ENCODE results near the gene ALOX5AP.
A peak's percentile ranks its signal among the peaks of the same experiment; 100 is the strongest.

Gene ALOX5AP

DNA sequence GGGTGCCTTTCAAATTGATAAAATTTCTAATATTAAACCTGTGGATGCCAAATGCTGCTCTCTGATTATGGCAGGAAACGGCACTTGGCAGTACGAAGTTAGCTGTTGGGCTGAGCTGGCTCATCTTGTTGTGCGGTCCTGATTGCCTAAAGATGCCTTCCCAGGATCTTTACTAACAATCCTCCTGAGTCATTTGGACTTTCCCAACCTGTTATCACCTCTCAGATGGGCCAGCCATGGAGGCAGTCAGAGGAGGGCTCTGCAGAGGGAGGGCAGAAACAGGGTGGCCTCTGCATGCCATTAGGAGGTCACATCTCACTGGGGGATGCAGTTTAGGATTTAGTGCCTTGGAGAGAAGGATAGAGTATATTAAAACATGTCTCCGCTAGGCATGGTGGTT, 27.3 kb downstream of the ALOX5AP start:
- peak; percentile 66 for DNase-seq (ENCODE audit: low read depth)

DNA sequence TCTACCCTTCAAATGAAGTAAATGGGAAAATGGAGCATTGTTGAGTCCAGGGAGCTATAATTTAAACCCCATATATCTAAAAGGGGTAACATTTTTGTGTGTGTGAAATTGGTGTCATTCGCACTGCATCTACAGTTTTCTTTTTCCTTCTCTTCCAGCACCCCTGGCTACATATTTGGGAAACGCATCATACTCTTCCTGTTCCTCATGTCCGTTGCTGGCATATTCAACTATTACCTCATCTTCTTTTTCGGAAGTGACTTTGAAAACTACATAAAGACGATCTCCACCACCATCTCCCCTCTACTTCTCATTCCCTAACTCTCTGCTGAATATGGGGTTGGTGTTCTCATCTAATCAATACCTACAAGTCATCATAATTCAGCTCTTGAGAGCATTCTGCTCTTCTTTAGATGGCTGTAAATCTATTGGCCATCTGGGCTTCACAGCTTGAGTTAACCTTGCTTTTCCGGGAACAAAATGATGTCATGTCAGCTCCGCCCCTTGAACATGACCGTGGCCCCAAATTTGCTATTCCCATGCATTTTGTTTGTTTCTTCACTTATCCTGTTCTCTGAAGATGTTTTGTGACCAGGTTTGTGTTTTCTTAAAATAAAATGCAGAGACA, 28.6 kb downstream of the ALOX5AP start:
- no peak for DNase-seq (ENCODE audit: low read depth)

DNA sequence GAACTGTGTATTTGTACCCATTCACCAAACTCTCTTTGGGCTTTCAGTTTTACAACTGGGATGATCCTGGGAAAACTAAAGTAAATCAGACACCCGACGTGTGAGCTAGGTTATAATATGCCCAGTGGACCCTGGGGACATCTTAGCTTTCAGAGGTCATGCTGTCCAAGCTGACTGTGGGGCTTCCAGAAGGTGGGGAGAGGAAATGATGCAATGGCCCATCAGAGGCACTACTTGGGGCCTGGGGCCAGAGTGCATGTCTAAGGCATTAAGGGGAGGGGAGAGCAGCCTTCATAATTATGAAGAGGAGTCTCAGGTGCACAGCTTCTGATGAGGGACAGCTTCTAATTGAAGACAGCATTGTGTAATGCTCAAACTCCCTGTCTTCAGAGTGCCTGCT, 30.9 kb downstream of the ALOX5AP start:
- no peak for DNase-seq (ENCODE audit: low read depth)

DNA sequence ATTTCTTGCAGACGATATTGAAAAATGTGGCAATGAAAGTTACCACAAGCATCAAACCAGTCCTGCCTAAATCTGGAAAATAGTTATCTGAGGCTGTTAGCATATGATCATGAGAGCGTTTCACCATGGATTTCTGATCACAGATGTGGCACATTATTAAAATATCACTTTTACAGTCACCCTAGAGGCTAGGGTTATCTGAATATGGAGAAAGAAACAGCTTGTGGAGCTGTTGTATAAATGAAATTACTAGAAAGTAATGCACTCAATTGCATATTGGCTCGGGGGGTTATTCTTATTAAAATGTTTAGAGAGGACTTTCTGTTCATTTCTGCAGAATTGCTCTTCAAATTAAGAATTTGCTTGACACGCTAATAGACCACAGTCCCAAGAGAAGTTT, 35.6 kb downstream of the ALOX5AP start:
- DNase-seq (ENCODE audit: low read depth), result no peak

DNA sequence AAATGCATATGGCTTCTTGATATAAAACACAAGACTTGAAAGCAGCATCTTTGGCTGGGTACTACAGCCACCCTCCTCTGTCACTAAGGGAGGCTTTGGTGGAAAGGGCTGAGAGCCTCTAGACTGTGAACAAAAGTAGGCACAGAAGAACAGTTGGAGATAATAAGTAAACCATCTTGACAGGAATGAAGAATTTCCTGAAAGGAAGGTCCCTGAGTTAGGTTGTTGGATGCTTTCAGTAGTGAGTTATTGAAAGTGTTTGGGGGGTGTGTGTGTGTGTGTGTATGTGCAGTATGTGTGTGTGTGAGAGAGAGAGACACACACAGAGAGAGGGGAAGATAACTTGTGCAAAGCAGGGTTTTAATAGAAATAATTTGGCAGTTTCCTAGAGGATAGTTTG, 38.2 kb downstream of the ALOX5AP start:
- no peak for DNase-seq (ENCODE audit: low read depth)

DNA sequence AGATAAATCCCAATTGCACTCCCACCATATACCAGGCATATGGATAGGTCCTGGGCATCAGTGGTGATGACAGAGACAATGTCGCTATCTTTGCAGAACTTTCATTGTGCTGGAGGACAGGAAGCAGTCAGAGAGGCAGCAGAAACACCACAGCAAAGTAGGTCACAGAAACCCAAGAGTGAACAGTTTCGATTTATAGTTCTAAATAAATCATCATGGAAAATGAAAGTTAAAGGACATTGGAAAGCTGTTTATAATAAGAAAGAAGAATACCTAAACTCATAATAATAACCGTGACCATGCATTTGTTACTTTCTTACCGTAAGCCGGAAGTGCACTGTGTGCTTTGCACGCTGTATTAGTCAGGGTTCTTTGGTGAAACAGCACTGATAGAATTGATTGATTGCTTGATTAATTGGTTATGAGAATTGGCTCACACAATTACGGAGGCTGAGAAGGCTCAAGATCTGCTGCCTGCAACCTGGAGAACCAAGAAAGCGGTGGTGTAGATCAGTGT, 38.9 kb downstream of the ALOX5AP start:
- DNase-seq (ENCODE audit: low read depth), result no peak

DNA sequence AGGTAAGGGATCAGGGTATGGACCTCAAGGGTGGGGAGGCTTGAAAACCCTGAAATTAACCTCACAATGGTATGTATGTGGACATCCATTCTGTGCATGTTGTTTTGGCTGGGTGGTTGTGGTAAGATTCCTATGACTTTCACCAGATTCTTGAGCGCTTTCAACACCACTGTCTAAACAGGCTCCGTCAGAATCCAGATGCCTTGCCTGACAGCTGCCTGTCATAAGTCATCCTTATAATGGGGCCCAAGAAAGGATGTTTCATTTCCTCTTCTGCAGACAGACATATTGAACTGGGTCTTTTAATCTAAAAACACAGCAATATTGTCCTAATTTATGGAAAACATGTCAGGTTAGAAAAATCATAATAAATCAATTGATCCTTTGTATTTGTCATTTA, 41.3 kb downstream of the ALOX5AP start:
- peak; percentile 59 for DNase-seq (ENCODE audit: low read depth)

DNA sequence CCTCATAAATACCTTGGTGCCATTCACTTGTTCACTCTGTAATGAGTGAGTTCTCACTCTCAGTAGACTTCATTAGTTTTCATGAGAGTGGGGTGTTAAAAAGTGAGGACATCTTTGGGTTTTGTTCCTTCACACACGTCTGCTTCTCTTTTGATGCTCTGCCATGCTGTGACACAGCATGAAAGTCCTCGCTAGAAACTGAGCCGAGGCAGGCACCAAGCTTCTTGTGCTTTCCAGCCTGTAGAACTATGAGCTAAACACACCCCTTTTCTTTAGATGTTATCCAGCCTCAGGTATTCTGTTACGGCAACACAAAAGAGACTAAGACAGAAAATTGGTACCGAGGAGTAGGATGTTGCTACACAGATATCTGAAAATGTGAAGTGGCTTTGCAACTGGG, 43.7 kb downstream of the ALOX5AP start:
- DNase-seq (ENCODE audit: low read depth), result no peak

DNA sequence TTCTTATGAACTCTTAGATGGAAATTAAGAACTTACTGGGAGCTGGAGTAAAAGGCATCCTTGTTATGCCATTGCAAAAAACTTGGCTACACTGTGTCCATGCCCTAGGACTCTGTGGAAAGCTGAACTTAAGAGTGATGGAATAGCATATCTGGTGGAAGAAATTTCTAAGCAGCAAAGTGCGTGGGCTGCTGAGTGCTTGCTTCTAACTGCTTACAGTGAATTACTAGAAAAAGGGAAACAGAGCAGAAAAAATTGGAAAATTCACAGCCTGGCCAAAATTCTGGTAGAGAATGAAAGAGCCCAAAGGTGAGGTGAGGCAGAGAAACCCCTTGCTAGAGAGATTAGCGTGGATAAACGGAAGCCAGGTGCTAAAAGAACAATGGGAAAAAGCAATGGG, 44.3 kb downstream of the ALOX5AP start:
- no peak for DNase-seq (ENCODE audit: low read depth)

DNA sequence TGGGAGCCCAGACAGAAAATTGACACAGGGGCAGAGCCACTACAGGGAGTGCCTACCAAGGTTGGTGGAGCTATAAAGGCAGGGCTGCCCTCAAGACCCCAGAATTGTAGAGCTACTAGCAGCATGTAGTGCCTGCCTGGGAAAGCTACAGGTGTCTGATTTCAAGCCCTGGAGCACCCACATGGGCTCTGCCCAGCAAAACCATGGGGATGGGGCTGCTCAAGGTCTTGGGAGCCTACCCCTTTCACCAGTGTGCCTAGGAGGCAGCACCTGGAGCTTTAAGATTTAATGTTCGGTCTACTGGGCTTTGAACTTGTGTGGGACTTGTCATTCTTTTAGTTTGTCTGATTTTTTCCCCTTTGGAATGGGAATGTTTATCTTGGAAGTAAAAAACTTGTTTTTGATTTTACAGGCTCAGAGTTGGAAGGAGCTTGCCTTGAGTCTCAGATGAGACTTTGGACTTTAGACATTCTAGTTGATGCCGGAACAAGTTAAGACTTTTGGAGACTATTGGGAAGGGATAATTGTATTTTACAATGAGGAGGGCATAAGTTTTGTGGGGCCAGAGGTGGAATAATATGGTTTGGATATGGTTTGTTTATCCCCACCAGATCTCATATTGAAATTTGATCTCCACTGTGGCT, 45.1 kb downstream of the ALOX5AP start:
- DNase-seq (ENCODE audit: low read depth), result no peak

DNA sequence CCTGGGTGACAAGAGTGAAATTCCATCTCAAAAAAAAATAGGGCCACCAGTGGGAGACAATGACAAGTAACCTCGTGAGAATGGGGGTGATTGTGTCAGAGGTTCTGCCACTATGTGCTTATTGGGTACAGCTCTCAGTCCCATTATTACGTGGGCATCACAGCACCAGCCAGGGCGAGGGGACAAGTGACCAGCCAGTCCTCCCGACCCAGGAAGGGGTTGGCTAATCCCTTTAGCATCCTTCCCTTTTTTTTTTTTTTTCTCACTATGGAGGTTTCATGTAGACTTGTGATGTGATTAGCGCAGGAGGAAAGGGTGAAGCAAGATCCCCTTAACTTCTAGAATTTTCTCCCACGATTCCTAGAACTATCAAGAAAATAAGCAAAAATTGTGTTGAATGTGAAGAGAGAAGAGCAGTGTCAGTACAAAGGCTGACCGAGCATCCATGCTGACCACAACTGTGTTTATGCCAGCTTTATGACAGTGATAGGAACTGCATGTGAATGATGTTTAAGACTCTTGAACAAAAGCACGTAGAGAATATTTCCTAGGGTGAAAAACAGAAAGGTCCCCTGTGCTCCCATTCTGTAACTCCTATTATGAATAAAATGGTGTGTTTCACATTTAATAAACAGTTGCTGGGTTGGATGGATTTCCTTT, 50.0 kb downstream of the ALOX5AP start:
- peak; percentile 67 for DNase-seq (ENCODE audit: low read depth)

DNA sequence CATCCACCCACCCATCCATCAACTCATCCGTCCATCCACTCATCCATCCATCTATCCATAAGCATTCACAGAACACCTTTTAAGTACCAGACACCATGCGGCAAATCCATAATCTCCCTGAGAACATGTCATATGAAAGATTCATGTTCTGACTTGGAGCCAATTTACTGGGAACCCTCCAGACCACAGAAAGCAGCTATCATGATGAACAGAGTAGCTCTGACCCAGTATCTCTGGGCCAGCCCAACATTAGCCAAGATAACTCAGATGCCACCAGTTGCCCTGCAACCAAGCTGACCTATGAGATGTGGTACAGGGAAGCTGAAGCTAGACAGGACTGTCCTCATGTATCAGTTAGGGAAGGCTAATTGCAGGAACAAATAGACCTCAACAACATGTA, 51.3 kb downstream of the ALOX5AP start:
- DNase-seq (ENCODE audit: low read depth), result peak; percentile 56

DNA sequence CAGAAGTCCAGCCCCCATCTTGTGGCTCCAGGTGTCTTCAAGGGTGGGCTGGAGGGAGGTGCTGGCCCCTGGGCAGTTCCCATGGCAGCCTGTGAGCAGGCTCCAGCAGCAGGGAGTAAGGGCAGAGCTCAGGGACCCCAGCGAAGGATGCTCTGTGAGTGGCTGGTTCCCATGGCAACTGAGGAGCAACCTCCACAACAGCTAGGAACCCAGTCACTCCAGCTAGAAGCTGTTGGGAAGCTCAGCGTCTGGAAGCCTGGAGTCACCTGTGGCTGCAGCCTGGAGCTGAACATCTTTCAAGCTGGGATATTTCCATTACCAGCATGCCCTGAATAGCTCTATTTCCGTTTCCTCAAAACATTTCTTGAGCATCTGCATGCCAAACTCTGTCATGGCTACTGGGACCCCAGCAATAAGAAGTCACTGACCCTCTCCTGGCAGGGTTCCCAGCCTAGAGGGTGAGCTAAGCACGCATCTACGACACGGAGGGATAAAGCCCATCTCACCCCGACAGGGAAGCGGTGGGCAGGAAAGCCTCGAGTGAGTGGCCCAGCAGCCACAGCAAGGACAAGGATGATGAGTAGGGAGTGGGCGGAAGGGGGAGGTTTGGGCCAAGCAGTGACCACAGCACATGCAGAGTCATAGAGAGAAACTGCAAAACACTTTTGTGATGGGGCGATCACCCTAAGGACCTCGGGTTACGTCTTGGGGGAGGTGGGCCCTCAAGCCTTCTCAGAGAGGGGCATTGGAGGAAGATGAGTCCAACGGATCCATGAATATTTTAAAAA, 52.6 kb downstream of the ALOX5AP start:
- DNase-seq (ENCODE audit: low read depth), result no peak

DNA sequence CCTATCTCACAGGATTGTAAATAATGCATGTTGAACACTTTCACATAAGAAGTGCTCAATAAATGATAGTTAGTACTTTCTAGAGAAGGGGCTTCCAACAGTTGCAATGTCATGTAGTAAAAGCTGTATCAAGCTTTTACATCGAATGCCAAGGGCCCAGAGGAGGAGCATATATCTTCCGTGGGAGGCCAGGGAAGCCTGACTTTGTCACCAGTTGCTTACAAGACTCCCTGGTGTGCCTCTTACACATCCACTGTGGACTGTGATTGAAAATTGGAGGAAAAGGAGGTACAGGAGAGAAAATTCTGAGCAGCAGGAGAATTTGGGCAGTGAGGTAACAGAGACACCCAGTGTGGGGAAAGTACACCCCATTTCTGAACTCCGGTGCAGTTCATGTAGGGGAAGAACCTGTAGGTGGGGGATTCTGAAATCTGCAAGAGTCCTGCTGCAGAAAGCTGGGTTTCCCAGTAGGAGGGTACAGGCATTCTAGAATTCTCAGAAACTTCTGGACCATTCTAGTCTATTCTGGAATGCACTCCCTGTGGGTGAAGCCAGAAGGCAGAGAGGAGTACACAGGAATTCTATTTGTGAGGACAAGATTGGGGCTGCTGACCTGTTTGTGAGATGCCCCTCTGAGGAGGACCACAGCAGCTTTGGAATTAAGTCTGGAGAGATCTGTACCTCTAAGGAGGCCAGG, 54.0 kb downstream of the ALOX5AP start:
- no peak for DNase-seq (ENCODE audit: low read depth)

DNA sequence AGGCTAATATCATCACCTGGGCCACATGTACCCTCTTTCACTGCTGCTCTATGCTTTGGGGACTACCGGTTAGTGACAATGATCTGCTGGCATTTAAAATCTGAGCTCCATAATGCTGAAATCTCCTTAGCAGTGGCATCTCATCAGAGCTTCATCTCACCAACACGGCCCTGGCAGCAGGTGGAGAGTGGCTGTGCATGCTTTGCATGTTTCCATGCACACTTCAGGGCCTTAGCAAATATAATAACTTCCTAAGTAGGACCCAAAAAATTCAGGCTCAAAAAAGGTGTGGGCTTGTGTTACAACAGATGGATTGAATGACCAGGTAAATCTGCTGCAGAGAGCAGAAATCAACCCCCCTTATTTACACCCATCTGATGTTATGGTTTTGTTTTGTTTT, 55.2 kb downstream of the ALOX5AP start:
- no peak for DNase-seq (ENCODE audit: low read depth)

DNA sequence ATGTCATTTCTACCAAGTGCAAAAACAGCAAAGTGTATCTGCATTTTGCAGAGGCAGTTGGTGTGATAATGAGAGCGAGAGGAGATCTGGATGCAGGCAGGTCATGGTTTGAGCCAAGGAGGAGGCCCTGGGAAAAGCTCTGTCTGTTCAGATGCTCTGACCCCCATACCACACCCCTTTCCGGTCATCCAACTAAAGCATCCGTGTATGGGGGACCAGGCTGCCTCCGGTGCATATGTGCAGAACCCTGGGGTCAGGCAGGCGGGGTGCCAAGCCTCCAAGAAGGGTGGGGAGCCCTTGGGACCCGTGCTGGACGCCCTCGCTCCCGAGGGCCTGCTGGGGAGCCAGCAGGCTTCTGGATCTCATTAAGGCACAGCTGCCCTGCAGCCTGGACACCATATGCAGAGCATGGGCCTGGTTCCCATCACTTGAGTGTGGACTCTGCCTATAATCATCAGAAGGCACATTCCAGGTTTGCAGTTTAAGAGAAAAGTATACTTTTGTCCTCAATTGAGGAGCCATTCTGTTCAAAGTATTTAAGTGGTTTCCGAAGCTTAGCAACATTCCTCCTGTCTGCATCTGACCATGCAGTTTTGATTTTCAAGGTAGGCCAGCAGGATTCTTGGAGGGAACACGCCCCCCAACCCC, 56.1 kb downstream of the ALOX5AP start:
- DNase-seq (ENCODE audit: low read depth), result no peak

DNA sequence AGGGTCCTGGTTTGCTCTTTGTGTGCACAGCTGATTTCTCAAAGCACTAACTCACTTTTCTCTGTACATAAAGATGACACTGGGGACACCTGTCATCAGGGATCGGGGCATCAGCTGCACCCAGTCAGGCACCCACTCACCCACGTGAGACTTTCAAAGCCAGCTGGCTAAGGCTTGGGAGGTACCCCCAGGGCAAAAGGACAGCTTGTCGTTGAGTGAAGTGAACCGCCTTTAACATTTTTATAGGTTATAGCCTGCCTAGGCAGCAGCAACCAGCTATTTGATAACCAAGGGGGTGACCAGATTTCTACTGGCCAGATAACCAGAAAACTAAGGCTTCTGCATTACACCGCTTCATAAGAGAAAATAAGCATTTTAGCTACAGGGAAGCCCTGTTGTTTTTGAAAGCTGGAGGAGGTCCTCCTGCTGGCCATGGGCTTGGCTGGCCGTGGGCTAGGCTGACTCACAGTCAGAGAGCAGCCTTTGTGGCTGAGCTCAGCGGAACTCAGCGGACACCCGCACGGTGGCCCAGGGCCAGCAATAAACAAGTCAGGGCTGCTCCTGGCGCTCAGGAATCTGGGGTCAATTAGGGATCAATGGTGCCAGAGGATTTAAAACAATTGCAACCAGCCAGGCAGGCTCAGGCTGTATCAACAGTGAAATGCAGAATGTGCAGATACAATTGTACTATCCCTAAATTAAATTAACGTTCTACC, 57.1 kb downstream of the ALOX5AP start:
- DNase-seq (ENCODE audit: low read depth), result peak; percentile 86

DNA sequence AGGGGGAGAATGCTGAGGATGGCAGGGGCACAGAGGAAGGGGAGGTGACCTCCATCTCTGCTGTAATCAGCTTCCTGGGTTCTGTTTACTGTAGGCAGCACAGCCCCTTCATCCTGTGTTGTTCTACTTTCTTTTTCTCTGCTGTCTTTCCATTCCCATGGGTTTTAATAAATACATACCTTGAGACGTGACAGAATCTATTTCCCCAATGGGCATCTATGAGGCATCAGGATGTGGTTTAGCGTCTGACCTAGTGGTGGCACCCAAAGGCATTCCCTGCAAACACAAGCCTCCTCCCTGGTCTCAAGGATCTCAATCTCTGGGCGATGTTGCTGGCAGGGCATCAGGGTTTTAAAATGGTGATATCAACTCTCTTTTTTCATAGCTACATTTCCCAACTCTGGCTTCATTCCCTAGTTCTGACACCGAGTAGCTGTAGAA, 60.8 kb downstream of the ALOX5AP start:
- peak; percentile 94 for DNase-seq (ENCODE audit: low read depth)

DNA sequence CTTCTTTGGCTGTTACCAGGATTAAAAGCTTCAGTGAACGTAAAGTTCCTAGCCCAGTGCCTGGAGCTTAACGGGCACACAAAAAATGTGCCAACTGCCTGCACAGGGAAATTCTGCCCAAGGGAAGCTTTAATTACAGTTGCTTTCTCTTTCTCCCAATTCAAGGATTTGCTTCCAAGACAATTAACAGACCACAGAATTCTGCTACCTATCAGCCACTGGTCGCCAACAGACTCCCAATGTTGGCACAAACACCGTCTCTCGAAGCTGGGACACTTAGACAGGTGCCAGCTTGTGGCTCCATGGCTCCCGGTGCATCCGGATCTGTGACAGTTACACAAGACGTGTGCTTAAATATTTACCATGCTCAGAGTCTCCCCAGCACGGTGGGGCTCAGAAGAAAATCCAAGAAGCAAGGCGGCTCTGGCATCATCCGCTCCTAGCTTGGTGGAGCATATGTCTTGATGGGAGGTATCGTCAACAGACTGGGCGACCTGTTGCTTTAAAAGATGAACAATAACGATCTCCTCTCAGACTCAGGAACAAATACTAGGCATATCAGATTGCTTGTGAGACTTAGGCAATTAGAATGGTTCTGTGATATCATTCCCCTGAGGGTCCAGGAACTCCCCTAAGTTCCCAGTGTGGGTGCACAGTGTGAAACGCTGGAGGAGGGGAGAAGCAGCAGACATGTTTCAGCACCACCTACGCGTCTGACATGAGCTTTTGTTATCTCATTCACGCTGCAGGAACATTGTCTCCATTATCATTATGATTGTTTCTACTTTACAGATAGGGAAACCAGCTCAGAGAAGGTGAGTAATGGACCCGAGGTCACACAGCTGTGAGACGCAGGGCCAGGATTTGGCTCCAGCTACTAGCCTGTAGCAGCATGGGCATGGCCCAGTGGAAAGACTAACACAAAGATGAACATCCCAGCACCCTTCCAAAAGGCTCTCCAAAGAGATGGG, 61.6 kb downstream of the ALOX5AP start:
- DNase-seq (ENCODE audit: low read depth), result peak; percentile 78

All from amniotic epithelial cell (primary cell).